ENCODE data around the gene OSER1. TPM values are rescaled to one million over a fixed set of nuclear protein-coding genes. Genes with fewer than 3 reads are reported as not detected.
"Not testable (repeated sequence)": the region's sequence is repeated elsewhere in the genome, so short reads cannot be mapped to it uniquely, and the experiment has no call there.

Gene OSER1
- total RNA-seq, 5 donors from 2014 or later (not counting 1 experiment from before 2014, with no cell fraction given): 28.7 to 96.7 (median 35.4) TPM

GRCh38 chr20:44236840-44237239, 26.3 kb upstream of the OSER1 start:
- H3K4me1 Mint-ChIP-seq; H3K4me1 ChIP-seq (ENCODE audit: control insufficient read depth in 1 of 2, extremely low read depth in 1 of 2, insufficient read depth in 2 of 2, low read length in 2 of 2); POLR2A ChIA-PET; H3K27me3 ChIP-seq (replicated peaks in 1 of 2; ENCODE audit: control insufficient read depth in 2 of 2, extremely low read depth in 1 of 2, insufficient read depth in 2 of 2, low read length in 1 of 2); DNase-seq; H3K9me3 Mint-ChIP-seq; ATAC-seq (replicated peaks in 1 of 4); H3K27ac Mint-ChIP-seq; H3K4me3 Mint-ChIP-seq; H3K36me3 Mint-ChIP-seq; H3K36me3 ChIP-seq (ENCODE audit: control insufficient read depth in 2 of 2, extremely low read depth in 1 of 2, insufficient read depth in 1 of 2, low read length in 1 of 2); H3K27me3 Mint-ChIP-seq; H3K9me3 ChIP-seq; H3K4me3 ChIP-seq (ENCODE audit: control insufficient read depth in 1 of 2, extremely low read depth in 1 of 2, low read length in 1 of 2); H3K27ac ChIP-seq (ENCODE audit: low read length): not testable (repeated sequence)
- WGBS (ENCODE audit: insufficient coverage): no CpG with 5 or more reads among the region's 2 CpGs
- CTCF ChIA-PET: interaction anchor here in 1 of 2 donors (0.6 kb wide), 1 partner anchor 178 kb away, joined by 3 read pairs; no protein-coding TSS in a partner anchor

GRCh38 chr20:44235702-44236101, 25.1 kb upstream of the OSER1 start:
- Mint-ChIP-seq H3K9me3 (no peaks in the 10 kb centered on the region), H3K27ac (no peak overlapping the region), H3K4me1 (peaks cover 6% of the 10 kb centered on the region in 3 donors), H3K4me3 (no peak overlapping the region), H3K36me3 (peaks cover 5% of the 10 kb centered on the region), H3K27me3 (no peaks in the 10 kb centered on the region)
- CTCF ChIA-PET: interaction anchor here in 1 of 2 donors (0.6 kb wide), 1 partner anchor 31 kb away, joined by 4 read pairs; no protein-coding TSS in a partner anchor
- DNase-seq: no peak
- ATAC-seq (replicated peaks in 1 of 4): no peak
- no peaks in the 10 kb centered on the region for H3K27me3 ChIP-seq (replicated peaks in 1 of 2; ENCODE audit: control insufficient read depth in 2 of 2, extremely low read depth in 1 of 2, insufficient read depth in 2 of 2, low read length in 1 of 2)
- POLR2A ChIA-PET: interaction anchor here (0.7 kb wide), 2 partner anchors 258 to 592 kb away, joined by 3 to 4 read pairs; no protein-coding TSS in a partner anchor
- no peak overlapping the region for H3K27ac ChIP-seq (ENCODE audit: low read length)
- H3K4me1 ChIP-seq (ENCODE audit: control insufficient read depth in 1 of 2, extremely low read depth in 1 of 2, insufficient read depth in 2 of 2, low read length in 2 of 2): peaks cover 0 to 8% of the 10 kb centered on the region in 2 experiments
- H3K36me3 ChIP-seq (ENCODE audit: control insufficient read depth in 2 of 2, extremely low read depth in 1 of 2, insufficient read depth in 1 of 2, low read length in 1 of 2): no peaks in the 10 kb centered on the region
- no peaks in the 10 kb centered on the region for H3K9me3 ChIP-seq
- H3K4me3 ChIP-seq (ENCODE audit: control insufficient read depth in 1 of 2, extremely low read depth in 1 of 2, low read length in 1 of 2): no peak overlapping the region
- WGBS (ENCODE audit: insufficient coverage): 100% methylated on average over 2 of the region's 2 CpGs

DNA sequence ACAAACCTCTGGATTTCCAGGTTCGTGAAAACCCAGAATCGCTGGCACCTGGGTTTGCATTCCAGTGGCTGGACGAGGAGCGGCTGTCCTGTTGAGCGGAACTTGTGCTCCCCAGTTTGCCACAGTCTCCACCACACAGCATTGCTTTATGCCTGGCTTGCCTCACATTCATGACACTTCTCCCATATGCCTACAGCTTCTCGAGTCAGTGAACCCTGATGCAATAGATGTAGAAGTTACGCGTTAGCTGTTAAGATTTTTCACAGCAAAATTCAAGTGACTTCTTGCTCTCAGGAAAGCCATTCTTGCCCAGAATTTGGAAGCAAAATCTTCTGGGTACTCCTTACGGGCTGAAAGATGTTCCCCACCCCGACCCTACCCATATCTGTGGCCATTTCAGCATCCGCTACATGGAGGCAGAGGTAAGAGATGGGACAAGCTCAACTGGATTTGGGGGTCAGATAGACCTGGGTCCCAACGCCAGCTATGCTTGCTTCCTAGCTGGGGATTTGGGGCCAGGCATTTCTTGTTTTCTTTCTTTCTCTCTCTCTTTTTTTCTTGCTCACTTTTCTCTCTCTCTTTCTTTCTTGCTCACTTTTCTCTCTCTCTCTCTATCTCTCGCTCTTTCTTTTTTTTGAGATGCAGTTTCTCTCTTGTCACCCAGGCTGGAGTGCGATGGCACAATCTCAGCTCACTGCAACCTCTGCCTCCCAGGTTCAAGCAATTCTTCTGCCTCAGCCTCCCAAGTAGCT, 24.2 kb upstream of the OSER1 start:
- no peaks in the 10 kb centered on the region for H3K9me3 ChIP-seq
- Mint-ChIP-seq H3K9me3 (no peaks in the 10 kb centered on the region), H3K4me3 (no peak overlapping the region), H3K27me3 (no peaks in the 10 kb centered on the region), H3K27ac (no peak overlapping the region), H3K4me1 (peaks cover 6% of the 10 kb centered on the region in 3 donors), H3K36me3 (peaks cover 5% of the 10 kb centered on the region)
- ChIA-PET CTCF (interaction anchor here (0.5 to 0.7 kb wide), 2 partner anchors 735 to 833 kb away, joined by 3 read pairs; no protein-coding TSS in a partner anchor), POLR2A (interaction anchor here (0.7 kb wide), 2 partner anchors 259 to 593 kb away, joined by 3 to 4 read pairs; no protein-coding TSS in a partner anchor)
- no peaks in the 10 kb centered on the region for H3K27me3 ChIP-seq (replicated peaks in 1 of 2; ENCODE audit: control insufficient read depth in 2 of 2, extremely low read depth in 1 of 2, insufficient read depth in 2 of 2, low read length in 1 of 2)
- peaks cover 0 to 8% of the 10 kb centered on the region in 2 experiments for H3K4me1 ChIP-seq (ENCODE audit: control insufficient read depth in 1 of 2, extremely low read depth in 1 of 2, insufficient read depth in 2 of 2, low read length in 2 of 2)
- DNase-seq (no peak), ATAC-seq (replicated peaks in 1 of 4) (no peak)
- no peak overlapping the region for H3K27ac ChIP-seq (ENCODE audit: low read length)
- H3K36me3 ChIP-seq (ENCODE audit: control insufficient read depth in 2 of 2, extremely low read depth in 1 of 2, insufficient read depth in 1 of 2, low read length in 1 of 2): no peaks in the 10 kb centered on the region
- 89% methylated on average over 11 of the region's 14 CpGs for WGBS (ENCODE audit: insufficient coverage)
- no peak overlapping the region for H3K4me3 ChIP-seq (ENCODE audit: control insufficient read depth in 1 of 2, extremely low read depth in 1 of 2, low read length in 1 of 2)

GRCh38 chr20:44233436-44234016, 23.0 kb upstream of the OSER1 start:
- peaks cover 0 to 8% of the 10 kb centered on the region in 2 experiments for H3K4me1 ChIP-seq (ENCODE audit: control insufficient read depth in 1 of 2, extremely low read depth in 1 of 2, insufficient read depth in 2 of 2, low read length in 2 of 2)
- no peaks in the 10 kb centered on the region for H3K36me3 Mint-ChIP-seq
- no peak overlapping the region for H3K27ac Mint-ChIP-seq
- ChIA-PET CTCF (no interaction called here), POLR2A (interaction anchor here in 1 of 2 donors (0.9 kb wide), 1 partner anchor 15 kb away, joined by 3 read pairs; no protein-coding TSS in a partner anchor)
- no peaks in the 10 kb centered on the region for H3K27me3 Mint-ChIP-seq
- H3K4me3 Mint-ChIP-seq: no peak overlapping the region
- H3K4me1 Mint-ChIP-seq: peaks cover 6% of the 10 kb centered on the region in 3 donors
- H3K27me3 ChIP-seq (replicated peaks in 1 of 2; ENCODE audit: control insufficient read depth in 2 of 2, extremely low read depth in 1 of 2, insufficient read depth in 2 of 2, low read length in 1 of 2): no peaks in the 10 kb centered on the region
- DNase-seq: no peak
- H3K36me3 ChIP-seq (ENCODE audit: control insufficient read depth in 2 of 2, extremely low read depth in 1 of 2, insufficient read depth in 1 of 2, low read length in 1 of 2): no peaks in the 10 kb centered on the region
- no peaks in the 10 kb centered on the region for H3K9me3 Mint-ChIP-seq
- 100% methylated on average over 1 of the region's 6 CpGs for WGBS (ENCODE audit: insufficient coverage)
- no peaks in the 10 kb centered on the region for H3K9me3 ChIP-seq
- H3K4me3 ChIP-seq (ENCODE audit: control insufficient read depth in 1 of 2, extremely low read depth in 1 of 2, low read length in 1 of 2): no peak overlapping the region
- ATAC-seq (replicated peaks in 1 of 4): no peak
- H3K27ac ChIP-seq (ENCODE audit: low read length): no peak overlapping the region

DNA sequence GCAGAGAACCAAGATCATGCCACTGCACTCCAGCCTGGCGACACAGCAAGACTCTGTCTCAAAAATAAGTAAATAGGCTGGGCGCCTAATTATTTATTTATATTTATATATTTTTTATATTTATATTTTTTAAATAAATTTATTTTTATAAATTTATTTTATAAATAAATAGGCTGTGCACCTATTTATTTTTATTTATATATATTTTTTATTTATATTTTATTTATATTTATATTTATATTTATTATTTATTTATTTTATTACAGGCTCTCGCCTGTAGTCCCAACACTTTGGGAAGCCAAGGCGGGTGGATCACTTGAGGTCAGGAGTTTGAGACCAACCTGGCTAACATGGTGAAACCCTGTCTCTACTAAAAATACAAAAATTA, 21.9 kb upstream of the OSER1 start:
- not testable (repeated sequence) for H3K27me3 Mint-ChIP-seq; ATAC-seq (replicated peaks in 1 of 4)

DNA sequence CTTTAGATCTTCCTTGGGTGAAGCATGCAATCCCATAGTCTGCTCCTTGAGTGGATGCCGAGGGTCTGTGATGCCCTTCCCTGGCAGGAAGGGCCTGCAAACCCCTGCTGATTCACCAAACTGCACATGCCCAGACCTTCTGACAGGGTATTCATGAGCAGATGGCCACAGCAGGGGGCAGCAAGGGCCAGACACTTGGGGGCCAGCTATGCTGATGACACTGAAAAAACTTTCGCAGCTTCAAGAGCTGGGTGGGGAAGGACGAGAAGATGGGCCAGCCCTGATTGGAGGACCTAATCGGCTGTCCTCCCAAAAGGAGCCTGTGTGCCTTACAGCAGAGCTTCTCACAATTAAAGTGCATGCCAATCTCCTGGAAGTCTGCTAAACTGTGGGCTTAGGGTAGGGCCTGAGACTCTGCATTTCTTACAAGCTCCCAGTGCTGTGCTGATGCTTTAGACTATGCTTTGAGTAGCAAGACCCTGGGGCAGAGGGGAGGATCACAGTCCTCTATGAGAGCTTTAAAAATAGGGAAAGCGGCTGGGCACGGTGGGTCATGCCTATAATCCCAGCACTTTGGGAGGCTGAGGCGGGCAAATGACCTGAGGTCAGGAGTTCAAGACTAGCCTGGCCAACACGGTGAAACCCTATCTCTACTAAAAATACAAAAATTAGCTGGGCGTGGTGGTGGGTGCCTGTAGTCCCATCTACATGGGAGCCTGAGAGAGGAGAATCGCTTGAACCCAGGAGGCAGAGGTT, 21.3 kb upstream of the OSER1 start:
- Mint-ChIP-seq H3K27ac (no peak overlapping the region), H3K36me3 (no peaks in the 10 kb centered on the region), H3K4me3 (no peak overlapping the region), H3K4me1 (peaks cover 6% of the 10 kb centered on the region in 3 donors), H3K27me3 (no peaks in the 10 kb centered on the region), H3K9me3 (no peaks in the 10 kb centered on the region)
- ChIA-PET POLR2A (no interaction called here), CTCF (no interaction called here)
- Histone ChIP-seq H3K27ac (ENCODE audit: low read length) (no peak overlapping the region), H3K4me3 (ENCODE audit: control insufficient read depth in 1 of 2, extremely low read depth in 1 of 2, low read length in 1 of 2) (no peak overlapping the region), H3K27me3 (replicated peaks in 1 of 2; ENCODE audit: control insufficient read depth in 2 of 2, extremely low read depth in 1 of 2, insufficient read depth in 2 of 2, low read length in 1 of 2) (no peaks in the 10 kb centered on the region), H3K9me3 (no peaks in the 10 kb centered on the region), H3K4me1 (ENCODE audit: control insufficient read depth in 1 of 2, extremely low read depth in 1 of 2, insufficient read depth in 2 of 2, low read length in 2 of 2) (peaks cover 0 to 8% of the 10 kb centered on the region in 2 experiments), H3K36me3 (ENCODE audit: control insufficient read depth in 2 of 2, extremely low read depth in 1 of 2, insufficient read depth in 1 of 2, low read length in 1 of 2) (no peaks in the 10 kb centered on the region)
- 82% methylated on average over 7 of the region's 10 CpGs for WGBS (ENCODE audit: insufficient coverage)
- no peak for DNase-seq
- no peak for ATAC-seq (replicated peaks in 1 of 4)

More for the DNA sequence above, 21.9 kb upstream of the OSER1 start:
- DNase-seq; H3K27me3 ChIP-seq (replicated peaks in 1 of 2; ENCODE audit: control insufficient read depth in 2 of 2, extremely low read depth in 1 of 2, insufficient read depth in 2 of 2, low read length in 1 of 2); H3K27ac ChIP-seq (ENCODE audit: low read length); H3K4me1 ChIP-seq (ENCODE audit: control insufficient read depth in 1 of 2, extremely low read depth in 1 of 2, insufficient read depth in 2 of 2, low read length in 2 of 2); CTCF ChIA-PET; H3K36me3 Mint-ChIP-seq; H3K9me3 ChIP-seq; POLR2A ChIA-PET; H3K4me3 Mint-ChIP-seq; H3K27ac Mint-ChIP-seq; H3K36me3 ChIP-seq (ENCODE audit: control insufficient read depth in 2 of 2, extremely low read depth in 1 of 2, insufficient read depth in 1 of 2, low read length in 1 of 2); H3K4me1 Mint-ChIP-seq; H3K9me3 Mint-ChIP-seq; H3K4me3 ChIP-seq (ENCODE audit: control insufficient read depth in 1 of 2, extremely low read depth in 1 of 2, low read length in 1 of 2): not testable (repeated sequence)
- WGBS (ENCODE audit: insufficient coverage): no CpG with 5 or more reads among the region's 4 CpGs

All from T-cell (primary cell).